GM12878 (cell line): ENCODE results near the gene POMP. TPM values are rescaled to one million over a fixed set of nuclear protein-coding genes. Genes with fewer than 3 reads are reported as not detected.

ENCODE experiments used
- ATAC-seq: fragments of 200-7000 bp; cut with Tn5 transposase; 3 replicates; pipeline ENCODE4 v1.9.1; 2020; ENCODE audit warnings: mild to moderate bottlenecking, moderate library complexity
- BruUV-seq: library from RNA; stranded (reverse); fragments of 400-500 nt; replicated peaks from 2 replicates; lab custom pipeline; 2021; lab: Mats Ljungman, UMichigan
- CTCF ChIA-PET: fragments of 300-600 bp; sonication (Branson Sonifier 250); formaldehyde crosslinking; extraction: SDS; loops from one replicate; lab custom pipeline; 2021; ENCODE audit warnings: inconsistent platforms; lab: Yijun Ruan, JAX
- POLR2A ChIA-PET: fragments of 350-600 bp; formaldehyde crosslinking; extraction: SDS; loops from one replicate; lab custom pipeline; 2021; ENCODE audit warnings: inconsistent platforms; lab: Charles Lee
- RAD21 ChIA-PET: fragments of 300-600 bp; sonication (Branson Sonifier 250); formaldehyde crosslinking; loops from one replicate; lab custom pipeline; 2023; ENCODE audit warnings: antibody characterized with exemption; ENCODE audit not compliant: unreplicated experiment; lab: Charles Lee
- SMC1A ChIA-PET: fragments of 300-600 bp; sonication (Branson Sonifier 250); formaldehyde crosslinking; loops from one replicate; lab custom pipeline; 2023; ENCODE audit not compliant: unreplicated experiment, uncharacterized antibody; lab: Charles Lee
- DNase-seq: peaks from one replicate; pipeline ENCODE4 v3.0.0-alpha.2; 2011; ENCODE audit warnings: low read depth, low spot score
- FAIRE-seq: peaks from 3 replicates; lab custom pipeline; 2011; peaks lifted over from hg19 to GRCh38; lab: Jason Lieb, UNC
- H2AFZ ChIP-seq: 2 replicates; pipeline ENCODE4 v1.6.0; 2011; ENCODE audit warnings: low read depth, low read length, control low read depth; ENCODE audit not compliant: control insufficient read depth
- H3K27ac ChIP-seq: 2 replicates; pipeline ENCODE4 v1.5.1; 2011; ENCODE audit warnings: control low read depth; ENCODE audit not compliant: control insufficient read depth, insufficient read depth
- H3K27me3 ChIP-seq, 2 experiments: replicated peaks in 1 of 2; 2 replicates each; pipeline versions ENCODE4 v1.6.0 to v1.6.1; 2011; ENCODE audit warnings: low read length in 1 of 2; ENCODE audit not compliant: control insufficient read depth in 2 of 2, insufficient read depth in 2 of 2
- H3K36me3 ChIP-seq, 2 experiments: 2 replicates each; pipeline ENCODE4 v1.5.1; 2011; ENCODE audit warnings: low read length in 1 of 2; ENCODE audit not compliant: control insufficient read depth in 2 of 2, insufficient read depth in 2 of 2
- H3K4me1 ChIP-seq: 2 replicates; pipeline ENCODE4 v1.6.1; 2011; ENCODE audit warnings: mild to moderate bottlenecking, low read length, moderate library complexity, mixed read lengths; ENCODE audit not compliant: control insufficient read depth, insufficient read depth
- H3K4me2 ChIP-seq: 2 replicates; pipeline ENCODE4 v1.6.0; 2011; ENCODE audit warnings: control low read depth; ENCODE audit not compliant: control insufficient read depth, insufficient read depth
- H3K4me3 ChIP-seq: fragments of 200-600 bp; sonication (generic); 2 replicates; pipeline ENCODE4 v1.5.1; 2016
- H3K79me2 ChIP-seq: 2 replicates; pipeline ENCODE4 v1.6.0; 2011; ENCODE audit warnings: low read length; ENCODE audit not compliant: control insufficient read depth, insufficient read depth
- H3K9ac ChIP-seq: 2 replicates; pipeline ENCODE4 v1.8.0; 2011; ENCODE audit warnings: low read length, control low read depth, mixed read lengths; ENCODE audit not compliant: control insufficient read depth, insufficient read depth
- H3K9me3 ChIP-seq: replicated peaks from 3 replicates; pipeline ENCODE4 v1.5.1; 2011; ENCODE audit warnings: mild to moderate bottlenecking, low read length; ENCODE audit not compliant: control insufficient read depth, insufficient read depth
- H4K20me1 ChIP-seq: 2 replicates; pipeline ENCODE4 v1.6.0; 2011; ENCODE audit not compliant: control insufficient read depth, insufficient read depth
- ASH2L ChIP-seq: fragments of 300-600, 200-600 bp; sonication (generic); IDR thresholded peaks from 2 replicates; pipeline ENCODE4 v1.6.1; 2017; ENCODE audit warnings: low read depth, mild to moderate bottlenecking, borderline replicate concordance
- BHLHE40 ChIP-seq, 2 experiments: fragments of 450-650 bp in 1 of 2; IDR thresholded peaks; 2 replicates each; pipeline ENCODE4 v1.6.1; 2011 to 2017; ENCODE audit warnings: low read depth in 2 of 2, borderline replicate concordance in 1 of 2, improper control_type of control experiment in 1 of 2, low read length in 1 of 2, mild to moderate bottlenecking in 1 of 2
- CREB1 ChIP-seq: IDR thresholded peaks from 2 replicates; pipeline ENCODE4 v1.6.1; 2012; ENCODE audit warnings: low read depth, mild to moderate bottlenecking, inconsistent platforms
- EGR1 ChIP-seq, 2 experiments: IDR thresholded peaks; 1 replicate in 1 of 2; 2 replicates in 1 of 2; pipeline ENCODE4 v1.6.1; 2011 to 2012; ENCODE audit warnings: low read depth in 2 of 2, low read length in 2 of 2, borderline replicate concordance in 1 of 2, mild to moderate bottlenecking in 1 of 2, moderate library complexity in 1 of 2
- EZH2 ChIP-seq: IDR thresholded peaks from 2 replicates; pipeline ENCODE4 v1.6.1; 2012; ENCODE audit warnings: low read depth, mild to moderate bottlenecking, control low read depth, inconsistent platforms, low read length, borderline replicate concordance; ENCODE audit not compliant: control insufficient read depth
- FOXK2 ChIP-seq: fragments of 450-650 bp; IDR thresholded peaks from 2 replicates; pipeline ENCODE4 v1.6.1; 2017; ENCODE audit warnings: mild to moderate bottlenecking, moderate library complexity
- NBN ChIP-seq: fragments of 450-650 bp; IDR thresholded peaks from 2 replicates; pipeline ENCODE4 v1.6.1; 2016
- NFIC ChIP-seq: IDR thresholded peaks from 2 replicates; pipeline ENCODE4 v1.6.1; 2012; ENCODE audit warnings: low read depth, mild to moderate bottlenecking, inconsistent platforms, low read length, moderate library complexity
- NFYA ChIP-seq: IDR thresholded peaks from 2 replicates; pipeline ENCODE4 v1.6.1; 2011; ENCODE audit warnings: low read depth, mild to moderate bottlenecking, low read length, improper control_type of control experiment, borderline replicate concordance
- PAX8 ChIP-seq: fragments of 450-650 bp; IDR thresholded peaks from 2 replicates; pipeline ENCODE4 v1.6.1; 2017; ENCODE audit warnings: mild to moderate bottlenecking, moderate library complexity
- RB1 ChIP-seq: fragments of 450-650 bp; formaldehyde crosslinking; IDR thresholded peaks from 2 replicates; pipeline ENCODE4 v1.6.1; 2017; ENCODE audit warnings: mild to moderate bottlenecking, borderline replicate concordance
- RELA ChIP-seq: fragments of 450-650 bp; IDR thresholded peaks from 2 replicates; pipeline ENCODE4 v1.8.0; 2014; ENCODE audit warnings: borderline replicate concordance; ENCODE audit not compliant: partially characterized antibody
- TCF7 ChIP-seq: IDR thresholded peaks from 2 replicates; pipeline ENCODE4 v1.6.1; 2014; ENCODE audit warnings: antibody characterized with exemption, borderline replicate concordance
- YBX1 ChIP-seq: fragments of 450-650 bp; IDR thresholded peaks from 2 replicates; pipeline ENCODE4 v1.6.1; 2016; ENCODE audit warnings: antibody characterized with exemption
- ZNF384 ChIP-seq: IDR thresholded peaks from 2 replicates; pipeline ENCODE4 v1.6.1; 2012; ENCODE audit warnings: low read depth, mild to moderate bottlenecking, low read length, improper control_type of control experiment, borderline replicate concordance
- WGBS: methylation state at CpG from one replicate; pipeline ENCODE4 v1.1.6; 2016; ENCODE audit warnings: low lambda C conversion rate; ENCODE audit not compliant: insufficient replicate concordance, insufficient coverage; ENCODE audit errors: missing lambda C conversion rate; 5-methylcytosine and 5-hydroxymethylcytosine counted together
- in situ Hi-C: fragments of 300-500 bp; cut with MboI; formaldehyde crosslinking; loops from 9 replicates; pipeline ENCODE4 v1.14.3; 2018; ENCODE audit warnings: mixed read lengths
- intact Hi-C: fragments of 100-400 bp; cut with micrococcal nuclease; formaldehyde crosslinking; loops from one replicate; pipeline ENCODE4 v1.14.2; 2022; ENCODE audit not compliant: unreplicated experiment
- polyA plus RNA-seq, 11 experiments: library from polyadenylated mRNA; depleted of rRNA in 4 of 11; unstranded in 6 of 11; stranded (reverse) in 5 of 11; fragments of >200 nt; fragmentation: Nextera tagmentation in 4 of 11; fragmentation: Illumina TruSeq in 1 of 11; extraction: Ambion mirVana in 4 of 11; extraction: Trizol in 1 of 11; gene quantifications; 1 replicate in 1 of 11; 2 replicates in 10 of 11; pipeline versions ENCODE4 v1.2.1 to v1.2.3, GENCODE V29; 2011 to 2016; ENCODE audit warnings: inconsistent platforms in 2 of 11, missing spikeins in 2 of 11, low read depth in 1 of 11
- total RNA-seq, 4 experiments: library from RNA; depleted of rRNA in 3 of 4; stranded (reverse); fragments of >200 nt in 3 of 4; fragmentation: Illumina TruSeq in 1 of 4; extraction: Trizol in 1 of 4; gene quantifications; 2 replicates each; pipeline versions ENCODE4 v1.2.1 to v1.2.3, GENCODE V29; 2013 to 2021
- TF ChIP-seq, protein P1 (sequence below): fragments of 450-650 bp; IDR thresholded peaks from 2 replicates; pipeline ENCODE4 v1.6.1; 2017; ENCODE audit warnings: mild to moderate bottlenecking, moderate library complexity
- TF ChIP-seq, protein P2 (sequence below): fragments of 450-650 bp; IDR thresholded peaks from 2 replicates; pipeline ENCODE4 v1.6.1; 2017; ENCODE audit warnings: low read depth, mild to moderate bottlenecking, moderate library complexity

Gene POMP
- total and polyA plus RNA-seq, 10 of the 15 experiments (the other 5 are each of a cell fraction or from before 2014, with no cell fraction given): 90.4 to 668 (median 144) TPM

- Histone ChIP-seq H3K36me3 (no peaks in the 10 kb centered on the region), H3K79me2 (no peaks in the 10 kb centered on the region), H2AFZ (peak overlapping the region; percentile 75), H3K4me2 (peak overlapping the region; percentile 86), H3K9ac (peak overlapping the region; percentile 40; the same call in 1 of the 2 replicates), H3K27ac (peak overlapping the region; percentile 73), H3K27me3 (no peaks in the 10 kb centered on the region), H3K4me1 (peaks cover 30% of the 10 kb centered on the region), H3K4me3 (no peak overlapping the region), H3K9me3 (no peaks in the 10 kb centered on the region), H4K20me1 (no peaks in the 10 kb centered on the region)
- ChIA-PET RAD21 (interaction anchor here (1.0 to 7.3 kb wide), 4 partner anchors 15 to 240 kb away, joined by 3 to 196 read pairs (median 4); partner anchors contain the start of gene POMP), CTCF (interaction anchor here (0.6 to 8.6 kb wide), 8 partner anchors 14 to 317 kb away, joined by 3 to 139 read pairs (median 4); partner anchors contain the start of genes POMP and SLC46A3), POLR2A (interaction anchor here (1.4 to 6.7 kb wide), 3 partner anchors 15 to 232 kb away, joined by 3 to 84 read pairs (median 7); partner anchors contain the start of gene POMP), SMC1A (interaction anchor here (0.9 to 10.5 kb wide), 10 partner anchors 7 to 317 kb away, joined by 3 to 270 read pairs (median 4); partner anchors contain the start of gene POMP)
- DNase-seq (peak; percentile 85), ATAC-seq (peak; percentile 91), FAIRE-seq (peak; percentile 49)
- no TSS peak for BruUV-seq
- 25% methylated on average over 3 of the region's 3 CpGs for WGBS
- in situ Hi-C loops: no loop called here
- intact Hi-C loops: loop anchor here (1.0 kb wide), 1 partner anchor 17 kb away; no protein-coding TSS in a partner anchor
- TF ChIP-seq EZH2 (no peak), NBN (peak; percentile 26; the same call in 1 of the 2 replicates), FOXK2 (no peak), YBX1 (no peak), RELA (peak; percentile 71), ZNF384 (no peak), TCF7 (peak; percentile 40; the same call in 1 of the 2 replicates), CREB1 (no peak), ASH2L (no peak), EGR1 (IDR thresholded peaks at IDR 0.05; ENCODE audit: borderline replicate concordance in 1 of 2, low read depth in 2 of 2, low read length in 2 of 2) (no peak), BHLHE40 (IDR thresholded peaks at IDR 0.05; ENCODE audit: borderline replicate concordance in 1 of 2, low read depth in 2 of 2, low read length in 1 of 2) (no peak; a peak in 1 of 4 replicates), RB1 (no peak), NFIC (0 out of 2 replicates have a peak, but pooled peaks have one; percentile 21), PAX8 (no peak), NFYA (no peak)
- TF ChIP-seq, protein P1, sequence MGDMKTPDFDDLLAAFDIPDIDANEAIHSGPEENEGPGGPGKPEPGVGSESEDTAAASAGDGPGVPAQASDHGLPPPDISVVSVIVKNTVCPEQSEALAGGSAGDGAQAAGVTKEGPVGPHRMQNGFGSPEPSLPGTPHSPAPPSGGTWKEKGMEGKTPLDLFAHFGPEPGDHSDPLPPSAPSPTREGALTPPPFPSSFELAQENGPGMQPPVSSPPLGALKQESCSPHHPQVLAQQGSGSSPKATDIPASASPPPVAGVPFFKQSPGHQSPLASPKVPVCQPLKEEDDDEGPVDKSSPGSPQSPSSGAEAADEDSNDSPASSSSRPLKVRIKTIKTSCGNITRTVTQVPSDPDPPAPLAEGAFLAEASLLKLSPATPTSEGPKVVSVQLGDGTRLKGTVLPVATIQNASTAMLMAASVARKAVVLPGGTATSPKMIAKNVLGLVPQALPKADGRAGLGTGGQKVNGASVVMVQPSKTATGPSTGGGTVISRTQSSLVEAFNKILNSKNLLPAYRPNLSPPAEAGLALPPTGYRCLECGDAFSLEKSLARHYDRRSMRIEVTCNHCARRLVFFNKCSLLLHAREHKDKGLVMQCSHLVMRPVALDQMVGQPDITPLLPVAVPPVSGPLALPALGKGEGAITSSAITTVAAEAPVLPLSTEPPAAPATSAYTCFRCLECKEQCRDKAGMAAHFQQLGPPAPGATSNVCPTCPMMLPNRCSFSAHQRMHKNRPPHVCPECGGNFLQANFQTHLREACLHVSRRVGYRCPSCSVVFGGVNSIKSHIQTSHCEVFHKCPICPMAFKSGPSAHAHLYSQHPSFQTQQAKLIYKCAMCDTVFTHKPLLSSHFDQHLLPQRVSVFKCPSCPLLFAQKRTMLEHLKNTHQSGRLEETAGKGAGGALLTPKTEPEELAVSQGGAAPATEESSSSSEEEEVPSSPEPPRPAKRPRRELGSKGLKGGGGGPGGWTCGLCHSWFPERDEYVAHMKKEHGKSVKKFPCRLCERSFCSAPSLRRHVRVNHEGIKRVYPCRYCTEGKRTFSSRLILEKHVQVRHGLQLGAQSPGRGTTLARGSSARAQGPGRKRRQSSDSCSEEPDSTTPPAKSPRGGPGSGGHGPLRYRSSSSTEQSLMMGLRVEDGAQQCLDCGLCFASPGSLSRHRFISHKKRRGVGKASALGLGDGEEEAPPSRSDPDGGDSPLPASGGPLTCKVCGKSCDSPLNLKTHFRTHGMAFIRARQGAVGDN: no peak
- TF ChIP-seq, protein P2, sequence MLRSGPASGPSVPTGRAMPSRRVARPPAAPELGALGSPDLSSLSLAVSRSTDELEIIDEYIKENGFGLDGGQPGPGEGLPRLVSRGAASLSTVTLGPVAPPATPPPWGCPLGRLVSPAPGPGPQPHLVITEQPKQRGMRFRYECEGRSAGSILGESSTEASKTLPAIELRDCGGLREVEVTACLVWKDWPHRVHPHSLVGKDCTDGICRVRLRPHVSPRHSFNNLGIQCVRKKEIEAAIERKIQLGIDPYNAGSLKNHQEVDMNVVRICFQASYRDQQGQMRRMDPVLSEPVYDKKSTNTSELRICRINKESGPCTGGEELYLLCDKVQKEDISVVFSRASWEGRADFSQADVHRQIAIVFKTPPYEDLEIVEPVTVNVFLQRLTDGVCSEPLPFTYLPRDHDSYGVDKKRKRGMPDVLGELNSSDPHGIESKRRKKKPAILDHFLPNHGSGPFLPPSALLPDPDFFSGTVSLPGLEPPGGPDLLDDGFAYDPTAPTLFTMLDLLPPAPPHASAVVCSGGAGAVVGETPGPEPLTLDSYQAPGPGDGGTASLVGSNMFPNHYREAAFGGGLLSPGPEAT: peak; percentile 53
Observed at GRCh38 chr13:28641600-28641926, 17.4 kb upstream of the POMP start.
